HG03066 (cell line): ENCODE measurements around the gene SUN2.
A peak's percentile ranks its signal among the peaks of the same experiment; 100 is the strongest.
"Not testable (repeated sequence)": the region's sequence is repeated elsewhere in the genome, so short reads cannot be mapped to it uniquely, and the experiment has no call there.

ENCODE experiments used
- ATAC-seq: cut with Tn5 transposase; IDR thresholded peaks from one replicate; pipeline ENCODE4 v1.9.1; 2021; ENCODE audit warnings: low read depth; ENCODE audit not compliant: unreplicated experiment

SUN2 gene, protein sequence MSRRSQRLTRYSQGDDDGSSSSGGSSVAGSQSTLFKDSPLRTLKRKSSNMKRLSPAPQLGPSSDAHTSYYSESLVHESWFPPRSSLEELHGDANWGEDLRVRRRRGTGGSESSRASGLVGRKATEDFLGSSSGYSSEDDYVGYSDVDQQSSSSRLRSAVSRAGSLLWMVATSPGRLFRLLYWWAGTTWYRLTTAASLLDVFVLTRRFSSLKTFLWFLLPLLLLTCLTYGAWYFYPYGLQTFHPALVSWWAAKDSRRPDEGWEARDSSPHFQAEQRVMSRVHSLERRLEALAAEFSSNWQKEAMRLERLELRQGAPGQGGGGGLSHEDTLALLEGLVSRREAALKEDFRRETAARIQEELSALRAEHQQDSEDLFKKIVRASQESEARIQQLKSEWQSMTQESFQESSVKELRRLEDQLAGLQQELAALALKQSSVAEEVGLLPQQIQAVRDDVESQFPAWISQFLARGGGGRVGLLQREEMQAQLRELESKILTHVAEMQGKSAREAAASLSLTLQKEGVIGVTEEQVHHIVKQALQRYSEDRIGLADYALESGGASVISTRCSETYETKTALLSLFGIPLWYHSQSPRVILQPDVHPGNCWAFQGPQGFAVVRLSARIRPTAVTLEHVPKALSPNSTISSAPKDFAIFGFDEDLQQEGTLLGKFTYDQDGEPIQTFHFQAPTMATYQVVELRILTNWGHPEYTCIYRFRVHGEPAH

DNA sequence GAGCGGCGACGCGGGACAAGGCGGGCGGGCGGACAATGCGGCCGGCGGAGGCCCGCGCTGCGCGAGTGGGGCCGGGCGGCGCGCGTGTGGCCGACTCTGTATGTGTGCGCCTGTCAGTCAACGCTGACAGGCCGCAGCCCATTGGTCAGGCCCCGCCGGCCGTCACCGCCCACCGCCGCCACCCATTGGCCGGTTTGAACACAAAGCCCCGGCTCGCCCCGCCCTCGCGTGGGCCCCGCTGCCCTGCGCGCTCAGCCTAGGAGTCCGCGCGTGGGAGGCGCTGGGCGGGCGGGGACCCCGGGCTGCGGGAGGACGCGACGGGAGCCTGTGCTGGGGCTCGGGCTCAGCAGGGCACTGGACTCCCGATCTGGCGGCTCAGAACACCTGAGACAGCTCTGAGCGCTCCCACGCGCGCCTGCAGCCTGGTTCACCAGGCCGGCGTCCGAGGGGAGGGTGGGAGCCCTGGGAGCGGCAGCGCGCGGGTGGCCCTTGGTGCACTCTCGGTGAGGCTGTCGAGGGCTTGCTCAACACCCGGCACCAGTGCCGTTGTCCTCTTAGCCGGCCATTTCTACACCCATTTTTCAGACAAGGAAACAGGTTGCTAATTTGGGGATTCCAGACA, at the start of gene SUN2:
SUN2 (minus strand) TSS at position 88 of the 622 bp plus-strand sequence. CDS start 3,370 bp downstream, outside the sequence.
- ATAC-seq: peak; percentile 66

DNA sequence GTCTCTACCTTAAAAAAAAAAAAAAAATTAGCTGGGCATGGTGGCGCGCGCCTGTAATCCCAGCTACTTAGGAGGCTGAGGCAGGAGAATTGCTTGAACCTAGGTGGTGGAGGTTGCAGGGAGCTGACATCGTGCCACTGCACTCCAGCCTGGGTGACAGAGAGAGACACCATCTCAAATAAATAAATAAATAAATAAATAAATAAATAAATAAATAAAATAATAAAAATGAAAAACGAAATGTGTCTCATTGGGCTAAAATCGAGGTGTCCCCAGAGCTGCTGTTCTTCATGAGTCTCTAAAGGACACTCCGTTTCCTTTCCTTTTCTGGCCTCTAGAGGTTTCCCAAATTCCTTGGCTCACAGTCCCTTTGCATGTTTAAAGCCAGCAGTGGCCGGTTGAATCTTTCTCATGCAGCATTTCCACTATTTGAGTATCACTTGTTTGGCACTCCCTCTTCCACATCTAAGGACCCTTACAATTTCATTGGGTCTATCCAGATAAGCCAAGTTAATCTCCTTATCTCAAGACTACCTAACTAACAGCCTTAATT, 49.3 kb upstream of the SUN2 start:
- ATAC-seq: not testable (repeated sequence)

DNA sequence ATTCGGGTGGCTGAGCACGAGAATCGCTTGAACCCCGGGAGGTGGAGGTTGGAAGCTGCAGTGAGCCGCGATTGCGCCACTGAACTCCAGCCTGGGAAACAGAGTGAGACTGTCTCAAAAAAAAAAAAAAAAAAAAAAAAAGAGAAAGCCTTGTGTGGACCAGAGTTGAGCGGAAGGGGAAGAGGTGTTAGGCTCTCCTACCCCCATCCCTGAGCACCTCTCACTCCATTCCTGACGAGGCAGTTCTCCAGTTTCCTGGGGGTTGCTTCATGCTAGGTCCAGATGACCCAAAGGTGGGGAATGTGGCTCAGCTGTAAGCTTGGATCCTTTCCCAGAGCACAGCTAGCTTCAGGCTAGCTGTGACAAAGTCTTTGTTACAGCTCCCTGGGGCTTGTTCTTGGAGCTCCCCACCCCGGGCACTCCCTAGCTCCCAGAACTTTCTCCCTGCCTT, 46.9 kb upstream of the SUN2 start:
- ATAC-seq: no peak

DNA sequence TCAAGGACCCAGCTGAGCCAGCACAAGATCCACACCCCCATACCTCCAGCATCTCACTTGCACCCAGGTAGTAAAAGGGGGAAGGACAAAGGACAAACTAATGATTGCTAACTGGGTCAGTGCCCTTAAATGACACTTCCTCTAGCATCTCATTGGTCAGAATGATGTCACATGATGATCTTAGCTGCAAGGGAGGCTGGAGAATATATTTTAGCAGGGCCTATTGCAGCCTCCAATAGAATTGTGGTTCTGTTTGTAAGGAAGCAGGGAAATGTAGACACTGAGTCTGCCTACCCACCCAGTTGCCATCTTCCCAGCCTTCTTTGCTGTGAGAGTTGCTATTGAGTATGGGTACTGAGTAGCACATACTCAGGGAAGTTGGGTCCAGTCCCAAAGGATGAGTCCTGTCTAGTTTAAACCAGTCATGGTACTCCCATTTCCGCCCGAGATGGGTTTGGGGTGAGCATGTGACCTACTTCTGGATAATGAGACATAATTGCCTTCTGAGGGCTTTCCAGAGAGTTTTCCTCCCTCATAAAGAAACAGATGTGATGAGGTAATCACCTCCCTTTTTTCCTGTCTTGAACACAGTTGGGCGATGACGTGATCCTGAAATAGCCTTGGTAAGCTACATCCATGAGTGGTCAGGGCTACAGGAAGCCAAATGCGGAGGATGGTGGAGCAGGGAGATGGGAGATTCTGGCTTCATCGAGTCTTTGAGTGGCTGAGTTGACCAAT, 43.6 kb upstream of the SUN2 start:
- no peak for ATAC-seq

DNA sequence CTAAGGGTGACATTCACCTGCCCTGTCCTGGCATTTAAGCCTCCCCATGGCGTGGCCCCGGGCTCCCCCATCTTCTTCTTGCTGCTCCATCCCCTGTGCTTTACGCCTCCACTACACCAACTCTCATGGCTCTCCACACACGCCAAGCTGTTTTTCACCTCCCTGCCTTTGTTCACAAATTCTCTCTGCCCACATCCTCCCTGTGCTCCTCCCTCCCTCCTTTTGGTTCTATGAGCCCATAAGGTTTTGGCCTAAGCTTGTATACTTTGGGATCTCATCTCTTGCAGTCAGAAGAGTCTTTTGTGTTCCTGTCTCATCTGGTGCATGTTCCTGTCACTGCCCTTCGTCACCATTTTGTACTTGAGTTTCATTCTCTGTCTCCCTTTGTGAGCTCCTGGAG, 42.7 kb upstream of the SUN2 start:
- ATAC-seq: no peak

DNA sequence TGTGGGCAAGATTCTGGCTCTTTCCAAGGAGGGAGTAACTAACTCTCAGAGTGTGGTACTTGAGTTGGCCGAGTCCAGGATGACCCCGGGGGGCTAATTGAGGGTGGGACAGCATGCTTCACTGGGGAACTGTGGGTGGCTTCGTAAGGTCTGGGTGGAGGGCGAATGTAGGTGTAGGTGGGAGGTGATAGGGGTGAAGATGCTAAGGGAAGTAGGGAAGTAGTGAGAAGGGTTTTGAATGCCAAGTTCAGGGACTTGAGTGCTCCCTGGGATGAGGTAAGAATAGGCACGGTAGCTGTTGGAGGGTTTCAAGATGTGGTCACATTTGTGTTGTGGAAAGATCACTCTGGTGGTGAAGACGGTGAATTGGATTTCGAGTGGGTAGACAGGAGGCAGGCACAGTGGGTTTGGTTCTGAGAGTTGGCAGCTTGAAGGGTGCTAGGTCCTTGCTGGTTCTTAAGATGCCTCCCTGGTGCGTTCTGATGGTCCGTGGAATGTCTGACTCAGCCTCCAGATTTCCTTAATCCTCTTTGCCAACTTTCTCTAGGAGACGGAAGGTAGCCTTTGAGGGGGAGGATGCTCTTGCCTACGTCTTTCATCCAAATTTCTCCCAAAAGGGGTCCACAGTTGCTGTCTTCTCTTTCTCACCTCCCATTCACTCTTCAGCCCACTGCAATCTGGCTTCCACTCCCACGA, 40.6 kb upstream of the SUN2 start:
- no peak for ATAC-seq

DNA sequence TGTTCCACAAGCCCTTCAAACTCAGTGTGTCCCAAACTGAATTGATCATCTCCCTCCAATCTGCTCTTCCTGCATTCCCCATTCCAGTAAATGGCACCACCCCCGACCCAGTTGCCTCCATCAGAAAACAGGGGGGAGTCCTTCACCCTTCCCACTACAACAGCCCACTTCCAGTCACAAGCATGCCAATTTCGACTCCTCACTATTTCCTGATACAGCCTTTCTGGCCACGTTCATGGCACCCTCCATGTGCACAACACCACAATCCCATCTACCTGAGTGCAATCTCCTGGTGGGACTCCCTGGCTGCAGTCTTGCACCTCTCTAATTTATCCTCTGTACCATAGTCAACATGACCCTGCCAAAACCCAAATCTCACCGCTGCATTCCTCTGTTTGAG, 39.8 kb upstream of the SUN2 start:
- ATAC-seq: no peak

DNA sequence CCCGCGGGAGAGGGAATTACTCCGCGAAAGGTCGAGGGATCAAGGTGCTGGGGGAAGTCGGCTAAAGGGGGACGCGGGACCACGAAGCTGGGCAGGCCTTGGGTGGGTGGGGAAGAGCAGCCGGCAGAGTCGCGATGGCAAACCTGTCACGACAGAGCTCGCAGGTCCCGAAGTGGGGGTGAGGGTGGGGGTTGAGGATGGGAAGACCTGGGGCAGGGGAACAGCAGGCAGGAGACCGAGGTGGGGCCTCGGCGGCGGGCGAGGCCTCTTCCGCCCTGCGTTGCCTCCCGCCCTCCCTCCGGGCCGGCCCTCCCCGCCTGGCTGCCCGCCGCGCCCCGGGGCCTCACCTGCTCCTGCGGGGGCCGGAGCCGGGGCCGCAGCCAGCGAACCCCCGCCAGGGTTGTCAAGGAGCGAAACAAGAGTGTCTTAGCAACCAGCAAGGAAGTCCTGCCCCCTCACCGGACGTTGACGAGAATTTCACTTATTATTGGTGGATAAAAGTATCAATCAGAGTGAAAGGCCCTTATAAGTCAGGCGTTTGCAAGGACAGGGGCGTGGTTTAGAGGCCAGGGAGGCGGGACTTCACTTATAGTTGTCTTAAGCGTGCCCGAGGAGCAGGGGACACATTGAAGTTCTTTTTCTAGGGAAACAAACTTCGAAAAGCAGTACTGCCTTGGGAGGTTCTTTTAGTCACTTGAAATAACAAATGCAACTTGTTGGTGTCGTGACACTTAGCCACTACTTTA, 38.1 kb upstream of the SUN2 start, which contains the start of gene DNAL4:
DNAL4 (minus strand) TSS at position 423 of the 746 bp plus-strand sequence. CDS start 11,412 bp downstream, outside the sequence.
- ATAC-seq: peak; percentile 95

DNA sequence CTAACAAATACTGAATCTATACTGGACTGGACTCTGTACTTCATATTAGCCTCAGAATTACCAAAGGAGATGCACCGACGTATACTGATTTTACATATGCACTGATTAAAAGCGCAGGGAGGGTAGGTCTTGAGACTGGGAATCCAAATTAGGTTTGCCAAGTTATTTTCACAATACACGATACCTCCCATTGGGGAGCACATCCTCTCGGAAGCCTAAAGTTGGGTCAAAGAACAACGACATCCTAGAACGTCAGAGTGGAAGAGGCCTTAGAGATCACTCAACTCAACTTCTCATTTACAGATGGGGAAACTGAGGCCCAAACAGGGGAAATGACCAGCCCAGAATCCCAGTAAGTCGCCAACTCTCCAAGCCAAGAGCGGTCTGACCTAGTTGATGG, 37.5 kb upstream of the SUN2 start:
- ATAC-seq: no peak

DNA sequence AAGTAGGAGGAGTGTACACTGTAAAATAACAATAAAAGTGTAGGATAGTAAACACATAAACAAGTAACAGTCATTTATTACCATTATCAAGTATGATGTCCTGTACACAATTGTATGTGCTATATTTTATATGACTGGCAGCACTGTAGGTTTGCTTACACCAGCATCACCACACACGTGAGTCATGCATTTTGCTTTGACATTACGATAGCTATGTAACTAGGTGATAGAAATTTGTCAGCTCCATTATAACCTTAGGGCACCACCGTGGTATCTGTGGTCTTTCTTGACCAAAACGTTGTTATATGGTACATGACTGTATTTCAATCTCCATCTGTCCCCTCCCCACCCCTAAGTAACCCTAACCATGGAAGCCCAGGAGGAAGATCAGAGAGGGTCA, 37.0 kb upstream of the SUN2 start:
- no peak for ATAC-seq

DNA sequence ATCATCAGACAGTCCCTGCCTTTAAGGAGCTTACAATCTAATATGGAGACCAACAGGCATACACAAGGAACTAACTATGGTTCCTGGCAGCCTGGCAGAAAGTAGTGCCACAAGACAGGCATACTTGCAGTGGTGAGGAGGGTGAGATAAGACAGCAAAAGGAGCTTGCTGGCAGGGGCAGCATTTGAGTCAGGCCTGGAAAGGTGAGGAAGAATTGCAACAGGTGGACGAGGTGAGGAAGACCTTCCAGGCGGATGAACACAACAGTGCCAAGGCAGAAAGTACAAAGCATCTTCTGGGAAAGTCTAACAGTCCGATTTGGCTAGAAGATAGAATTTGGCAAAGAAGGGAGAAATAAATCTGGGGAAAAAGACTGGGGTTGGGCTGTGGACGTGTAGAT, 33.8 kb upstream of the SUN2 start:
- ATAC-seq: no peak

DNA sequence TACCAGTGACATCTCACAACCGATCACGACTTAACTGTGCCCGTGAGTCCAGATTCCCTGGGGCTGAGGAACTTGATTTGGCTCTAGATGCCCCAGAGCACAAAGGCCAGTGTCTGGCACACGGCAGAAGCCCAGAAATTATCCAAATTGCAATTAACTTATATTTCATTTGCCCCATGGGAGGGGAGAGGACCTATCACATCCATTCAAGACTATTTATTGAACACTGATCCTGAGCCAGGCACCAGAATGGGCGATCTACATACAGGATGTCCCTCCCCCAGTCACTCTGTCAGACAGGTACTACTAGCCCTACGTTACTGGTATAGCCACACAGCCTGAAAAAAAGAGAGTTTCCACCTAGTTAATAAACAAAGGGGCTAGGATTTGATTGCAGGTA, 33.0 kb upstream of the SUN2 start:
- ATAC-seq: no peak

DNA sequence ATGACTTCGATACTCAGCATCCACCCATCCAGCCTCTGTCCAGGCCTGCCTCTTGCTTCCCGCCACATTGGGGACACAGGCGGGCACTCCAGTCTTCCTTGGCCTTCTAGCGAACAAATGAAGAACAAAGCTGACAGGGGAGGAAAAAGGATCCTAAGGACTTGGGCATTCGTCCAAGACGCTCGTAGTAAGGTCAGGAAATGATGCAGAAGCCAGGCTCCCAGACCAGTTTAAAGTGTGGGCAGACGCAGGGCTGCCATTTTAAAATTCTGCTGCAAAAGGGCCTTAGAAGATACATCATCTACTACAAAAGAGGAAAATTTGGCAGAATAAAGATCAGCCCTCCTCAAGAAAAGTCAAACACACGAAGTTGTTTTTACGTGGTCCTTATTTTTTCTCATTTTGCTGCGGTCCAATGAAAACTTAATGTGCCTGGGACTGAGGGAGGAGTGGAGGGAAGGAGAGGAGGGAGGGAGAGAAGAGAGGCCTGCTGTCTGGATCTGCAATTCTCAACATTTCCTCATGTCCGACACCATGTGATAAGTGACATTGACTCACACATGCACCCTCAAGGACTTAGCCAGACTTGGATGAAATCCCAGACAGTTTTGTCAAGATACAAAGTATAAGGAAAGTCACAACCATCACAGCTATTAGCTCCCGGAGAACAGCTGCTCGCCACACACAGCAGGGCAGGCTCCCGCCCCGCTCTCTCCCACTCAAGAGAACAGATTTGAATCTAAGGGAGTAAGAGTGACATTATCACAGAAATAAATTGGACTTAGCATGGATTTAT, 32.4 kb upstream of the SUN2 start:
- no peak for ATAC-seq

DNA sequence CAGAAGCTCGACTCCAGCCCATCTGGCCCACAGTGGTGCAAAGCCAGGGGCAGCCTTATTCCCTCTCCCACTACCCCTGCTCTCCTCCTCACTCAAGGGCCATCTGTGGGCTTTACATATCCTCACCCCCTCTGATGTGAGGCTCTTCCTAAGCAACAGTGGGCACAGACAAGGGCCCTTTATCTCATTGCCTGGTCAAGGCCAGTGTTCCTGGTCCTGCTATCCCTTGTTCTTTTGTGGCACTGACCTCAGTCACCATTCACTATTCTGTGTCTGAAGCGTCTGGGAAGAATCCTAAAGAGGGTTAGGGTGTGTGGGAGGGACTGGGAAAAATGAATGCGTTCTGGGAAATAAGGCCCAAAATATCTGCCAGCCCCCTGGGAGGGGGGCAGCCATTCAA, 30.8 kb upstream of the SUN2 start:
- ATAC-seq: no peak

DNA sequence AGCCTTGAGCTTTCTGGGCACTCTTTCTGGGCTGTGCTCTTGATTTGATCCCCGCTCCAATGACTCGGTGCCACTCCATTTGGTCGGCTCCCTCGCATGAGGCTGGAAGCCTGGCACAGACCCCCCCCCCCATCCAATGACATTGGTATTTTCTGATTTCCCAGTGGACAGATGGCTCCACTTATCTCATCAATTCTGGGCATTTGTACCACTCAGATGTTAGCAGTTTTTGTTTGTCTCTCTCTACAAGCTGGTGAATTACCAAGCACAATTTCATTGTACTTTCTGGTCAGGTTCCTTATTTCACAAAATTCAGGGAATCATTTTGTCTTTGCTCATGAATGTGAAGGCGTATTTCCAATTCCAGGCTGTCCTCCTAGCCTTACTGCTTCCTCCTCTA, 29.1 kb upstream of the SUN2 start:
- ATAC-seq: no peak

DNA sequence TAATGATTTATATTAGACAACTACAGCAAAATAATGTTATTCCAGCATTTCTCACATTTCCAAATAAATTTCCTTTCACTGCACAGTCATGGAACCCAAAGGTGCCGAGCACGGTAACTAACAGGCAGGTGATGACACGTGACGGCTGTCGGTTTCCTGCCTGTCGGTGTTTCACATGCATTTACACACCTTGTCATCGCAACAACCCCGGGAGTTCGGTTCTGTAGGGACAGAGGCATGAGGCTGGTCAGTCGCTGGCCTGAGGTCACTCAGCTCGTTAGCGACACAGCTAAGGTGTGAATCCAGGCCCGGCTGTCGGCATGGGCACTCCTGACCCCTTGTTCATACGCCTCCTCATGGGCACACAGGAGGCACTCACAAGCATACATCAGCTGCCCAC, 28.2 kb upstream of the SUN2 start:
- ATAC-seq: no peak

DNA sequence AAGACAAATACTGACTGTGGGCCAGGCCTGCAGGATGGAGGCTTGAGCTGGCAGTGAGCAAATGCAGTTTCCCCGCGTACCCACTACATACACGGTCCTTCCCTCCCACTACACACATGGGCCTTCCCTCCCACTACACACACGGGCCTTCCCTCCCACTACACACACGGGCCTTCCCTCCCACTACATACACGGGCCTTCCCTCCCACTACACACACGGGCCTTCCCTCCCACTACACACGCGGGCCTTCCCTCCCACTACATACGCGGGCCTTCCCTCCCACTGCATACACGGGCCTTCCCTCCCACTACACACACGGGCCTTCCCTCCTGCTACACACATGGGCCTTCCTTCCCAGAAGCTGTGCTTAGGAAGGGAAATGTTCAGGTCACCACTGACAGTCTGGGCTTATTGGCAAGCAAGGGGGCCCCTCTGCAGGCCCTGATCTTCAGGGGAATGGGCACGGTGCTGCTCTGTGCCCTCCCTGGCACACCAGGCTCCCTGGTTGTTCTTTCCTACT, 27.4 kb upstream of the SUN2 start:
- ATAC-seq: no peak
